HG03159 (cell line): Measurements from ENCODE around the gene LMBRD2.

Experiments
- ATAC-seq: cut with Tn5 transposase; IDR thresholded peaks from one replicate; pipeline ENCODE4 v1.9.1; 2021; ENCODE audit warnings: mild to moderate bottlenecking, moderate library complexity; ENCODE audit not compliant: unreplicated experiment

The LMBRD2 gene

GRCh38 chr5:36054647-36055046, 97.0 kb downstream of the LMBRD2 start:
- no peak for ATAC-seq

GRCh38 chr5:36052538-36052937, 99.1 kb downstream of the LMBRD2 start:
- ATAC-seq = no peak

GRCh38 chr5:36049949-36050348, 101.7 kb downstream of the LMBRD2 start:
- no peak for ATAC-seq
